ENCODE results near the gene GULP1.

GRCh38 chr2:188437537-188437936 lies 145.9 kb downstream of the GULP1 start:
- TF ChIP-seq, protein P1, sequence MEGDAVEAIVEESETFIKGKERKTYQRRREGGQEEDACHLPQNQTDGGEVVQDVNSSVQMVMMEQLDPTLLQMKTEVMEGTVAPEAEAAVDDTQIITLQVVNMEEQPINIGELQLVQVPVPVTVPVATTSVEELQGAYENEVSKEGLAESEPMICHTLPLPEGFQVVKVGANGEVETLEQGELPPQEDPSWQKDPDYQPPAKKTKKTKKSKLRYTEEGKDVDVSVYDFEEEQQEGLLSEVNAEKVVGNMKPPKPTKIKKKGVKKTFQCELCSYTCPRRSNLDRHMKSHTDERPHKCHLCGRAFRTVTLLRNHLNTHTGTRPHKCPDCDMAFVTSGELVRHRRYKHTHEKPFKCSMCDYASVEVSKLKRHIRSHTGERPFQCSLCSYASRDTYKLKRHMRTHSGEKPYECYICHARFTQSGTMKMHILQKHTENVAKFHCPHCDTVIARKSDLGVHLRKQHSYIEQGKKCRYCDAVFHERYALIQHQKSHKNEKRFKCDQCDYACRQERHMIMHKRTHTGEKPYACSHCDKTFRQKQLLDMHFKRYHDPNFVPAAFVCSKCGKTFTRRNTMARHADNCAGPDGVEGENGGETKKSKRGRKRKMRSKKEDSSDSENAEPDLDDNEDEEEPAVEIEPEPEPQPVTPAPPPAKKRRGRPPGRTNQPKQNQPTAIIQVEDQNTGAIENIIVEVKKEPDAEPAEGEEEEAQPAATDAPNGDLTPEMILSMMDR (IDR thresholded peaks at IDR 0.05; ENCODE audit: poor library complexity, severe bottlenecking), result no peak
- TF ChIP-seq EP300 (conservative IDR thresholded peaks at IDR 0.05; ENCODE audit: poor library complexity, severe bottlenecking), result no peak

Measured in neural cell (in vitro differentiated cells).